OCI-LY3 (cell line): Measurements from ENCODE around the gene ST3GAL6.

Experiments
- H2AFZ ChIP-seq: fragments of 200-600, 300-600 bp; shearing (Covaris generic); 2 replicates; pipeline ENCODE4 v1.6.0; 2014; ENCODE audit warnings: antibody characterized with exemption, low read depth, low read length
- H3K27ac ChIP-seq: fragments of 200-600, 300-600 bp; sonication (generic); 2 replicates; pipeline ENCODE4 v1.5.1; 2014; ENCODE audit warnings: mild to moderate bottlenecking, low read length, moderate library complexity, mixed read lengths
- H3K27me3 ChIP-seq: fragments of 200-600, 300-600 bp; sonication (generic); 2 replicates; pipeline ENCODE4 v1.6.1; 2014; ENCODE audit warnings: low read depth, low read length, mixed read lengths
- H3K36me3 ChIP-seq: fragments of 200-600, 300-600 bp; sonication (generic); replicated peaks from 2 replicates; pipeline ENCODE3; 2014; ENCODE audit warnings: low read depth, low read length, mixed read lengths
- H3K4me1 ChIP-seq: fragments of 300-600, 200-600 bp; sonication (generic); 2 replicates; pipeline ENCODE4 v1.6.1; 2014; ENCODE audit warnings: low read length, mixed read lengths
- H3K4me2 ChIP-seq: fragments of 200-600, 300-600 bp; sonication (generic); 2 replicates; pipeline ENCODE4 v1.6.1; 2014; ENCODE audit warnings: low read length, mixed read lengths
- H3K4me3 ChIP-seq: fragments of 300-600, 200-600 bp; sonication (generic); 2 replicates; pipeline ENCODE4 v1.5.1; 2014; ENCODE audit warnings: antibody characterized with exemption, mild to moderate bottlenecking, low read length, moderate library complexity
- H3K79me2 ChIP-seq: fragments of 300-600, 200-600 bp; shearing (Covaris generic); 2 replicates; pipeline ENCODE4 v1.6.1; 2014; ENCODE audit warnings: mild to moderate bottlenecking, low read length, mixed read lengths
- H3K9ac ChIP-seq: fragments of 300-600, 200-600 bp; shearing (Covaris generic); 2 replicates; pipeline ENCODE4 v1.6.0; 2014; ENCODE audit warnings: mild to moderate bottlenecking, low read length, moderate library complexity
- H3K9me3 ChIP-seq: fragments of 200-600, 300-600 bp; shearing (Covaris generic); 2 replicates; pipeline ENCODE4 v1.6.1; 2014; ENCODE audit warnings: low read length, mixed read lengths; ENCODE audit not compliant: insufficient read depth
- H4K20me1 ChIP-seq: fragments of 200-600, 300-600 bp; sonication (generic); 2 replicates; pipeline ENCODE4 v1.6.1; 2016; ENCODE audit warnings: low read length, mixed read lengths; ENCODE audit not compliant: insufficient read depth
- EZH2phosphoT487 ChIP-seq: fragments of 200-600 bp; shearing (Covaris generic); IDR thresholded peaks from 2 replicates; pipeline ENCODE4 v1.6.1; 2018; ENCODE audit warnings: antibody characterized with exemption, mixed run types, low read depth
- TF ChIP-seq, protein P1 (sequence below): fragments of 200-600, 300-600 bp; sonication (generic); IDR thresholded peaks from 2 replicates; pipeline ENCODE4 v1.5.1; 2014; ENCODE audit warnings: antibody characterized with exemption, low read length, low read depth

The ST3GAL6 gene

DNA sequence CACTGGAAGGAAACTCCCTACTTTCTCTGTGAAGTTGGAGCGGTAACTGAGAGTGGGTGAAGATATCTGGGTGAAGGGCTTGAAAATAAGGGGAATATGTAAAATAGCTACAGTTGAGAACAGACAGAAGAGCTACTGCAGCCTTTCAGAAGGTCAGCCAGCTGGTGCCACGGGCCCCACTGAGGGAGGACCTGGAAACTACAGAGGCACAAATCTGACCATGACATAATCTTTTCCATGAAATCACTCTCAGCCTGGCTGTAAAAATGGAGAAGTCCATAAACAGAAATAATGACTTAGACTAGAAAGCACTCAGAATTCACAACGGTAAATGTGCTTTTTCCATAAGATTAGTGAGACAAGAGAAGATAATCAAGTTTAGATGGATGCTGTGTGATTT is 46.4 kb downstream of the ST3GAL6 start:
- no peak overlapping the region for H3K27ac ChIP-seq
- no peak overlapping the region for H3K9ac ChIP-seq
- no peak overlapping the region for H3K4me3 ChIP-seq
- H2AFZ ChIP-seq: no peak overlapping the region
- no peaks in the 10 kb centered on the region for H3K4me1 ChIP-seq
- no peaks in the 10 kb centered on the region for H3K27me3 ChIP-seq
- no peak overlapping the region for H3K4me2 ChIP-seq
- H3K79me2 ChIP-seq: no peaks in the 10 kb centered on the region
- H4K20me1 ChIP-seq: no peaks in the 10 kb centered on the region
- H3K36me3 ChIP-seq: no peaks in the 10 kb centered on the region
- TF ChIP-seq, protein P1, sequence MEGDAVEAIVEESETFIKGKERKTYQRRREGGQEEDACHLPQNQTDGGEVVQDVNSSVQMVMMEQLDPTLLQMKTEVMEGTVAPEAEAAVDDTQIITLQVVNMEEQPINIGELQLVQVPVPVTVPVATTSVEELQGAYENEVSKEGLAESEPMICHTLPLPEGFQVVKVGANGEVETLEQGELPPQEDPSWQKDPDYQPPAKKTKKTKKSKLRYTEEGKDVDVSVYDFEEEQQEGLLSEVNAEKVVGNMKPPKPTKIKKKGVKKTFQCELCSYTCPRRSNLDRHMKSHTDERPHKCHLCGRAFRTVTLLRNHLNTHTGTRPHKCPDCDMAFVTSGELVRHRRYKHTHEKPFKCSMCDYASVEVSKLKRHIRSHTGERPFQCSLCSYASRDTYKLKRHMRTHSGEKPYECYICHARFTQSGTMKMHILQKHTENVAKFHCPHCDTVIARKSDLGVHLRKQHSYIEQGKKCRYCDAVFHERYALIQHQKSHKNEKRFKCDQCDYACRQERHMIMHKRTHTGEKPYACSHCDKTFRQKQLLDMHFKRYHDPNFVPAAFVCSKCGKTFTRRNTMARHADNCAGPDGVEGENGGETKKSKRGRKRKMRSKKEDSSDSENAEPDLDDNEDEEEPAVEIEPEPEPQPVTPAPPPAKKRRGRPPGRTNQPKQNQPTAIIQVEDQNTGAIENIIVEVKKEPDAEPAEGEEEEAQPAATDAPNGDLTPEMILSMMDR: no peak
- TF ChIP-seq EZH2phosphoT487: no peak
- H3K9me3 ChIP-seq: no peaks in the 10 kb centered on the region

DNA sequence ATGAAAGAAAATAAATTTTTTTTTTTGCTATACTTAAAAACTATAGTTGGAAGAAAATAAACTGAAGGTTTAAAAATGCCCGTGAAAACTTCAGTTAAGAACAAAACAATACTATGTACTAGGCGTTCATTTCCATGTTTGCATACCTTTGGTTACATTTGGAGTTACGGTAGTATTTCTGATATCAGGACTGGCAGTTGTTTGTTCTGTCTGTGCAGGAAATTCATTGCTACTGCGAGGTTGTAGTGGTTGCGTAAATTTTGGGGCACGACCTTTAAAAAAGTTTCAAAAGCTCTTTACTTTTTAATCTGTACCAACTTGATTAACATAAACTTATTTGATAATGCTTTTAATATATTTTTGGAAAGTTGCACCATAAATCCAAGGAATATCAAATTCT is 47.9 kb downstream of the ST3GAL6 start:
- H3K4me2 ChIP-seq: no peak overlapping the region
- H3K4me3 ChIP-seq: no peak overlapping the region
- H2AFZ ChIP-seq: no peak overlapping the region
- no peaks in the 10 kb centered on the region for H3K79me2 ChIP-seq
- H3K27ac ChIP-seq: no peak overlapping the region
- no peaks in the 10 kb centered on the region for H3K36me3 ChIP-seq
- H3K9me3 ChIP-seq: no peaks in the 10 kb centered on the region
- H4K20me1 ChIP-seq: no peaks in the 10 kb centered on the region
- no peaks in the 10 kb centered on the region for H3K4me1 ChIP-seq
- no peak overlapping the region for H3K9ac ChIP-seq
- no peaks in the 10 kb centered on the region for H3K27me3 ChIP-seq
- no peak for TF ChIP-seq EZH2phosphoT487
- TF ChIP-seq, protein P1: no peak

DNA sequence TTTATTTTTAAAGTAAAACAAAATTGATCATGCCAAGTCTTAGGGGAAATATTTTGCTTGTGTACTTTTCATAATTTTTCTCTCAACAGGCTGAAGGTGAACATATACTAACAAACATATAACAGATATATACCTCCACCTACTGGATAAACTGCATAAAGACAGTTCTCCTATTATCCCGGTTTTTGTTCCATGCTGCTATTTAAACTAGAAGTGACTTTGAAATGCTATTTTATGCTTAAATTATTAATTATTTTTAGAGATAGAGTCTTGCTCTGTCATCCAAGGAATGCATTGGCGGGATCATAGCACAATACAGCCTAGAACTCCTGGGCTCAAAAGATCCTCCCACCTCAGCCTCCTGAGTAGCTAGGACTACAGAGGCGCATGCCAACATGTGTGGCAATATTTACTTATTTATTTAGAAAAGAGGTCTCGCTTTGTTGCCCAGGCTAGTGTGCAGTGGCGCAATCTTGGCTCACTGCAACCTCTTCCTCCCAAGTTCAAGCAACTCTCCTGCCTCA is 49.8 kb downstream of the ST3GAL6 start:
- TF ChIP-seq, protein P1: peak; percentile 70
- no peak for TF ChIP-seq EZH2phosphoT487
- H4K20me1 ChIP-seq: no peaks in the 10 kb centered on the region
- no peak overlapping the region for H2AFZ ChIP-seq
- no peaks in the 10 kb centered on the region for H3K36me3 ChIP-seq
- H3K27ac ChIP-seq: no peak overlapping the region
- H3K27me3 ChIP-seq: no peaks in the 10 kb centered on the region
- no peaks in the 10 kb centered on the region for H3K79me2 ChIP-seq
- H3K4me1 ChIP-seq: no peaks in the 10 kb centered on the region
- no peak overlapping the region for H3K4me3 ChIP-seq
- no peaks in the 10 kb centered on the region for H3K9me3 ChIP-seq
- H3K4me2 ChIP-seq: no peak overlapping the region
- H3K9ac ChIP-seq: no peak overlapping the region

DNA sequence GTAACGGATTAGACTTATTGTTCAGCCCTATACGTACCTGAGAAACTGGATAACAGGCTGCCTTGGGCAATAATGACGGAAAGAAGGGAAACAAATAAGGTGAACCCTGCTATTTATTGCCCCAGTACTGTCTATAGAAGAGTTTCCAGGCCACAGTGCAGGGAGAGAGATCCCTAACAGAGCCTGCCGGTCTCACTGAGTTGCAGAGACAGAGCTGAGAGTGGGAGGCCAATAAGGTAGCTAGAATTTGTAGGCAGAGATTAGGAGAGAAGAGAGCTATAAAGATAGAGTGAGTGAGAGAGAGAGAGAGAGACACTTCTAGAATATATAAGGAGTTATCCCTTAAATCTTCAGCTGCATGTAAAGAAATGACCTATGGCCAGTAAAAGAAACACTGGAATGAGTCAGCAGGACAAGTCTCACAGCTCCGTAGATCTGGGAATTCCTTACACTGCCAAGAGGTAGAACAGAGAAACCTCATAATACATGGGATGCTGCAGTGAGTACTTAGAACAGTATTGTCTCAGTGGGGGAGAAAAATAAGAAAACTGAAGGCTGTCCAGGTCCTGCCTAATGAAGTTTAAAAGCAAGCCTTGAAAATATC is 51.8 kb downstream of the ST3GAL6 start:
- Histone ChIP-seq H3K9me3 (no peaks in the 10 kb centered on the region), H3K4me3 (no peak overlapping the region), H3K79me2 (no peaks in the 10 kb centered on the region), H4K20me1 (no peaks in the 10 kb centered on the region), H2AFZ (no peak overlapping the region), H3K4me1 (no peaks in the 10 kb centered on the region), H3K27me3 (no peaks in the 10 kb centered on the region), H3K4me2 (no peak overlapping the region), H3K27ac (no peak overlapping the region), H3K36me3 (no peaks in the 10 kb centered on the region), H3K9ac (no peak overlapping the region)
- TF ChIP-seq EZH2phosphoT487: no peak
- TF ChIP-seq, protein P1: no peak
